IPS-18a (cell line): Measurements from ENCODE around the gene CTAG1B.
"Not testable (repeated sequence)": the region's sequence is repeated elsewhere in the genome, so short reads cannot be mapped to it uniquely, and the experiment has no call there.

Experiments
- H3K27ac ChIP-seq: one replicate; pipeline ENCODE4 v1.5.1; 2013; ENCODE audit warnings: low read length
- H3K27me3 ChIP-seq: one replicate; pipeline ENCODE4 v1.6.1; 2013; ENCODE audit warnings: mild to moderate bottlenecking, low read length; ENCODE audit not compliant: control insufficient read depth, insufficient read depth
- H3K36me3 ChIP-seq: one replicate; pipeline ENCODE4 v1.6.1; 2013; ENCODE audit warnings: low read depth, low read length; ENCODE audit not compliant: control insufficient read depth
- H3K4me1 ChIP-seq: one replicate; pipeline ENCODE4 v1.6.1; 2013; ENCODE audit warnings: low read depth, low read length; ENCODE audit not compliant: control insufficient read depth
- H3K4me3 ChIP-seq: one replicate; pipeline ENCODE4 v1.5.1; 2013; ENCODE audit warnings: low read length
- H3K9ac ChIP-seq: one replicate; pipeline ENCODE4 v1.6.1; 2013; ENCODE audit warnings: mild to moderate bottlenecking, low read length, moderate library complexity
- H3K9me3 ChIP-seq: one replicate; pipeline ENCODE4 v1.6.1; 2013; ENCODE audit warnings: low read depth, low read length; ENCODE audit not compliant: control insufficient read depth

CTAG1B gene

DNA sequence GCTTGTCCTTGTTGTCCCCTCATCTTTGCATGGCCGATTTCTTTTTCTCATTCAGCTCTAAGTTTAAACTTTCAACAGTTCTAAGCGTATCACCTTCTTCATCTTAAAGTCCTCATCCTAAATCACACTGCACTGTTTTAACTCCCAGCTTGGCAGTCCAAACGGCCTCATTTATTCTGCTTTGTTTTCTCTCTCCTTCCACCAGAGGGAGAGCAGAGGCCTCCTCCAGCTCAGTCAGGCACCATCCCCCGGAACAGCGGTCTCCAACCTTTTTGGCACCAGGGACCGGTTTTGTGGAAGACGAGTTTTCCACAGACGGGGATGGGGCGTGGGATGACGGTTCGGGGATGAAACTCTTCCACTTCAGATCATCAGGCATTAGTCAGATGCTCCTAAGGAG, 48.7 kb downstream of the CTAG1B start:
- not testable (repeated sequence) for H3K36me3 ChIP-seq, H3K4me3 ChIP-seq, H3K4me1 ChIP-seq, H3K27me3 ChIP-seq, H3K9ac ChIP-seq, H3K27ac ChIP-seq, H3K9me3 ChIP-seq
